Neural cell (in vitro differentiated cells): ENCODE data around the gene GNE.

ENCODE experiments used
- CTCF ChIP-seq: fragments of 450-650 bp; IDR thresholded peaks from 2 replicates; pipeline ENCODE4 v1.5.1; 2014; ENCODE audit warnings: antibody characterized with exemption, mild to moderate bottlenecking, moderate library complexity; ENCODE audit not compliant: poor library complexity, severe bottlenecking
- RAD21 ChIP-seq: fragments of 450-650 bp; conservative IDR thresholded peaks from 2 replicates; pipeline ENCODE4 v1.6.1; 2014; ENCODE audit warnings: antibody characterized with exemption, mild to moderate bottlenecking, moderate library complexity
- REST ChIP-seq: IDR thresholded peaks from 2 replicates; pipeline ENCODE4 v1.6.1; 2012; ENCODE audit warnings: borderline replicate concordance
- SMC3 ChIP-seq: fragments of 450-650 bp; conservative IDR thresholded peaks from 2 replicates; pipeline ENCODE4 v1.6.1; 2014; ENCODE audit warnings: antibody characterized with exemption, mild to moderate bottlenecking, moderate library complexity; ENCODE audit not compliant: poor library complexity

- TF ChIP-seq RAD21 (no peak), SMC3 (no peak), REST (no peak), CTCF (no peak)
Measured at GRCh38 chr9:36213989-36214388, 44.3 kb downstream of the GNE start.
